ENCODE results near the gene SLC49A3.
"Not testable (repeated sequence)": the region's sequence is repeated elsewhere in the genome, so short reads cannot be mapped to it uniquely, and the experiment has no call there.

The SLC49A3 gene

GRCh38 chr4:650951-651883, 37.7 kb downstream of the SLC49A3 start:
- DNase-seq: no peak

- DNase-seq: no peak
Measured at GRCh38 chr4:650461-650860, 38.5 kb downstream of the SLC49A3 start.

GRCh38 chr4:649751-650310, 39.1 kb downstream of the SLC49A3 start:
- DNase-seq: no peak

- no peak for DNase-seq
Measured at GRCh38 chr4:649293-649625, 39.7 kb downstream of the SLC49A3 start.

- no peak for DNase-seq
Measured at GRCh38 chr4:648579-649292, 40.2 kb downstream of the SLC49A3 start.

GRCh38 chr4:647481-647880, 41.5 kb downstream of the SLC49A3 start:
- DNase-seq: no peak

- peak; percentile 12 for DNase-seq
Measured at GRCh38 chr4:646460-646859, 42.5 kb downstream of the SLC49A3 start.

GRCh38 chr4:642366-642765, 46.6 kb downstream of the SLC49A3 start:
- not testable (repeated sequence) for DNase-seq

GRCh38 chr4:637536-638280, 51.2 kb downstream of the SLC49A3 start:
- no peak for DNase-seq

- DNase-seq: no peak
Measured at GRCh38 chr4:636628-637159, 52.3 kb downstream of the SLC49A3 start.

GRCh38 chr4:635851-636627, 52.9 kb downstream of the SLC49A3 start:
- no peak for DNase-seq

GRCh38 chr4:635066-635835, 53.7 kb downstream of the SLC49A3 start:
- not testable (repeated sequence) for DNase-seq

GRCh38 chr4:634599-634985, 54.4 kb downstream of the SLC49A3 start:
- DNase-seq: no peak

- no peak for DNase-seq
Measured at GRCh38 chr4:633976-634598, 54.9 kb downstream of the SLC49A3 start.

- DNase-seq: no peak
Measured at GRCh38 chr4:633406-633805, 55.5 kb downstream of the SLC49A3 start.

GRCh38 chr4:632926-633325, 56.0 kb downstream of the SLC49A3 start:
- no peak for DNase-seq

- no peak for DNase-seq
Measured at GRCh38 chr4:632196-632790, 56.7 kb downstream of the SLC49A3 start.

Data from activated CD4-positive, alpha-beta T cell treated with anti-CD3 and anti-CD28 coated beads, Interleukin-2, amount 50 U/mL, for 16 hours (primary cell).